Endometrial microvascular endothelial cells (primary cell): ENCODE measurements around the gene NRXN2. TPM values are rescaled to one million over a fixed set of nuclear protein-coding genes. Genes with fewer than 3 reads are reported as not detected.

Experiments used
- in situ Hi-C: cut with HindIII; loops from 2 replicates; pipeline ENCODE4 v1.10.0; 2017; ENCODE audit warnings: low sequenced_read_pairs, low pct_unique_long_range_greater_than_20kb; ENCODE audit errors: inconsistent ontology term
- total RNA-seq: library from RNA; depleted of rRNA; stranded (reverse); fragments of >200 nt; gene quantifications from one replicate; pipeline ENCODE4 v1.2.3, GENCODE V29; 2015; ENCODE audit errors: inconsistent ontology term

The NRXN2 gene
- total RNA-seq, 1 donor from 2014 or later: not detected

GRCh38 chr11:64592656-64593055, 130.3 kb downstream of the NRXN2 start:
- in situ Hi-C loops: no loop called here

DNA sequence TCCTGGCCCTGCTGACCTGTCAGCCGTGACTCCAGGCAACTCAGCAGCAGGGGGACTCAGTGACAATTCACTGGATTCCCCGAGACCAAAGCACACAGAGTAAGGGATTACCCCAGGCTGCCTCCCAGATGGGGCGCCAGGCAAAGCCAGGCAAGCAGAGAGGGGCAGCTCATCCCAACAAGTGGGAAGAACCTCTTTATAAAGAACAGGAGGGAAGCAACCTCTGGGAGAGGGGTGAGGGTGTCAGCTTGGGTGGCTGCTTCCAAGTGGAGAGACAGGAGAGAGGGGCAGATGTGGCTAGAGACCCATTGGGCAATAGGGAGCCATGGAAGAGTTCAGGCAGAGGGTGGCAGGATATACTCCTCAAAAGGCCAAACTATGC, 130.8 kb downstream of the NRXN2 start:
- in situ Hi-C loops: no loop called here

GRCh38 chr11:64591257-64592233, 131.5 kb downstream of the NRXN2 start:
- in situ Hi-C loops: no loop called here

DNA sequence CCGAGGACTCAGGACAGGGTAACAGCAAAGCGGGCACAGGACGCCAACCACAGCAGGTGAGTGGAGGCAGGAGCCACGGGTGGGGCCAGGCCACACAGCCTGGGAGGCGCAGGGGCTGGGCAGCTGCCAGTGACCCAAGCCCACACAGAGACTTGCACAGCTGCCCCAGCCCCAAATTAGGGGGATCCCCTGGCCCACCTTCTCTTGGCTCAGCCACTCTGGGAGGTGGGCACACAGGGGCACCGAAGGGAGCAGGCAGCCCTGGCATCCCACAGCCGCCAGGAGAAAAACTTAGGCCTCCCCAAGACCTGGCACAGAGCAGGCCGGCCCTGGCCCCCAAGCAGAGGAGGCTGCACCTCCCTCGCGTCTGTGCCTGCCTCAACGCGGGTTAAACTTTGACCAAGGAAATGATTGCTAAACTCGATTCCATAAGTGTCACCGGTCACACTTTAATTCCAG, 132.2 kb downstream of the NRXN2 start, which contains the start of gene SLC22A12:
TSS of gene SLC22A12 (plus strand) at position 458 of the 459 bp plus-strand sequence. CDS start 337 bp downstream, outside the sequence.
- in situ Hi-C loops: no loop called here

DNA sequence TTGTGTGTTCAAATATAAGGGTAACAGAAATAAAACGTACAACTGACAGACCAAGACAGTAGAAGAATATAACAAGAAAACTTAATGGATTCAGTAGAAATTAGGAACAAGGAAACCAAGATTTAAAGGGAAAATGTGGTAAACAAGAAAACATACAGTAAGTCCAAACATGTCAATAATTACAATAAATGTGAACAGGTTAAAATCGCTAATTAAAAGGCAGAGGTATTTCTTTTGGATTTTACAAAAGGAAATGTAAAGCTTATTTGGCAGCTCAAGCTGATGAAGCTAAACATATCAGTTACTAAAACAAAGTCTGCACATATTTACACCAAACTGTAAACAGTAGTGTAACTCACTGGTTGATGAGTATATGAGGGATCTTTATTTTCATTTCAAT, 134.3 kb downstream of the NRXN2 start:
- in situ Hi-C loops: no loop called here

- in situ Hi-C loops: no loop called here
Measured at GRCh38 chr11:64586366-64586765, 136.6 kb downstream of the NRXN2 start.

GRCh38 chr11:64585150-64585549, 137.8 kb downstream of the NRXN2 start:
- in situ Hi-C loops: no loop called here

- in situ Hi-C loops: no loop called here
Measured at GRCh38 chr11:64583296-64584262, 139.4 kb downstream of the NRXN2 start.

DNA sequence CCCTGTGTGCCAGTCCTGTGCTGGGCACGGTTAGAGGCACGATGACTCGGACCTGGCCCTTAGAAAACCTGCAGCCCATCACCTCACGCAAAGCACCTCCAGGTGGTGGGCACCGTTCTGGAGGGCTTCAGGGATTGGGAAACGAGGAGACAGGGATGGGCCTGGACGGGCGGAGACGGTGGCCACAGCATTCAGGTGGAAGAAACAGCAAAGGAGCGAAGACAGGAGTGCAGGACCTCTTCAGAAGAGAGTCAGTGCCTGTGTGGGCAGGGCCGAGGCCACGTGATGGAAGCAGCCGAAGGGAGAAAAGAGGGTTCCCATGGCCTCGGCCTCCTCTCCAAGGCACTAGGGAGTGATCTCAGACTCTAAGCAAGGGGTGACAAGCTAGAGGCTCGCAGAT, 140.1 kb downstream of the NRXN2 start:
- in situ Hi-C loops: no loop called here

- in situ Hi-C loops: no loop called here
Measured at GRCh38 chr11:64581057-64581523, 141.9 kb downstream of the NRXN2 start.

DNA sequence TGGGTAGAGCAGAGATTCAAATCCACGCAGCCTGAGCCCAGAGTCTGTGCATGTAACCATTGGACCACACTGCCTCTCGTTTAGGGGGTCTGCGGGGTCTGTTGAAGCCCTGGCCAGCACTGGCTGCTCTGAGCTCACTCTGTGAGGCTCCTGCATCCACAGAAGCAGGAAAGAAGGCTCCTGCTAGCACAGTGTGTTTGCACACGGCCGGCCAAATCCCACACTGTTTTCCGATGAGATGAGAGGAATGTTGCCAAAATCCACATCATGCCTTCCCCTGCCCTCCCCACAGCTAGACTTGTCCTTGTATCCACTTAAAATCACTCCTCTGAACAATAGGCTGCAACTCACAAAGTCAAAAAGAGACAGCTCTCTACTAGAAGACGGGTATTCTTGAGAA, 142.6 kb downstream of the NRXN2 start:
- in situ Hi-C loops: no loop called here

- in situ Hi-C loops: no loop called here
Measured at GRCh38 chr11:64577202-64577601, 145.8 kb downstream of the NRXN2 start.

DNA sequence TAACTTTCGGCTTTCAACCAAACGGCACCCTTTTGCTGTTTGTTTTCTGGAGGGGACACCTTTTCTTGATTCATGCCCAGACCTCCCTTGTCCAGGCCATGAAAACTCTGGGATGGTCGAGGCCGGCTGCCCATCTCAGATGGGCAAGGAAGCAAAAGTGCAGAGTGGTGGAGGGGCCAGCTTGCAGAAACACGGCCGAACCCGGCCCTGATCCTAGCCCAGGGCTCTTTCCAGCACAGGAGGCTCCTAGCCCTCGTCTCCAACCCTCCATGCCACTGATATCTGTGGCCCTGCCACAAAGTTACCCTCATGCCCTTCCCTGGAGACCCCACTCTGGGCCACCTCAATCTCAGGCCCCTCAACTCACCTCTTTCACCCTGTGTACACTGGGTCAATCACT, 150.9 kb downstream of the NRXN2 start:
- in situ Hi-C loops: no loop called here

GRCh38 chr11:64571410-64572091, 151.4 kb downstream of the NRXN2 start:
- in situ Hi-C loops: no loop called here

DNA sequence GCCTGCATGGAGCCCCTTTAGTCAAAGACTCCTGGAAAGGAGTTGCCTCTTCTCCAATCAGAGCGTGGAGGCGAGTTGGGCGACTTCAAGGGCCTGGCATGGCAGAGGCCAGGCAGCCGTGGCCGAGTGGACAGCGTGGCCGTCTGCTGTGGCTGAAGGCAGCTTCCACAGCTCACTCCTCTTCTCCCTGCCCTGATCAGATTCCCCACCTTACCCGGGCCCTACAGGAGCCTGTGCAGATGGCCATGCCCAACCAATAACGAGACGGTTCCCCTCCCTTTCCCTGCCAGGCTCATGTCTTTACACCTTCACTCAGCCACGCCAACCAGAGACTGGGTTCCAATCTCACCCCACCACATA, 152.0 kb downstream of the NRXN2 start:
- in situ Hi-C loops: no loop called here

- in situ Hi-C loops: no loop called here
Measured at GRCh38 chr11:64570341-64570740, 152.7 kb downstream of the NRXN2 start.

DNA sequence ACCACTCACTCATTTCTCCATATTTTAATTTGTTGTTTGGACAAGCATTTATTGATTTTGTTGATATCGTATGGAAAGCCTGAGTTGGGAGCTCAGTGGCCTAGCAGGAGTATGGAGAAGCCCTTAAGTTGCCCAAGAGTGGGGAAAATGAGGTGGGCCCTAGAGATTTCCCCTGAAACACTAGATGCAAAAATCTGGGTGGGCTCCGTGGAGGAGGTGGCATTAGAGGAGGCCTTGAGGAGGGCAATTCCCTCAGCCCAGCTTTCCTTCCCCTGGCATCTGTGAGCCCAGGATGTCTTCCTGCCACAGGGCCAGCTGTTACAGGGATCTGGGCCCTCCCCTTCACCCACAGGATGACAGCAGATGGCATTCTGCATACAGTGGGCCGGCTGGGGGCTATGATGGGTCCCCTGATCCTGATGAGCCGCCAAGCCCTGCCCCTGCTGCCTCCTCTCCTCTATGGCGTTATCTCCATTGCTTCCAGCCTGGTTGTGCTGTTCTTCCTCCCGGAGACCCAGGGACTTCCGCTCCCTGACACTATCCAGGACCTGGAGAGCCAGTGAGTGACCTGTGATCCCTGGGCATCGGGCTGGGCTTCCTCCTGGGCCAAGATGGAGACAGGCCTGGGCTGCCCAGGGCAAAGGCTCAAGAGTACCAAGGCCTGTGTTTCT, 153.6 kb downstream of the NRXN2 start:
- in situ Hi-C loops: no loop called here

DNA sequence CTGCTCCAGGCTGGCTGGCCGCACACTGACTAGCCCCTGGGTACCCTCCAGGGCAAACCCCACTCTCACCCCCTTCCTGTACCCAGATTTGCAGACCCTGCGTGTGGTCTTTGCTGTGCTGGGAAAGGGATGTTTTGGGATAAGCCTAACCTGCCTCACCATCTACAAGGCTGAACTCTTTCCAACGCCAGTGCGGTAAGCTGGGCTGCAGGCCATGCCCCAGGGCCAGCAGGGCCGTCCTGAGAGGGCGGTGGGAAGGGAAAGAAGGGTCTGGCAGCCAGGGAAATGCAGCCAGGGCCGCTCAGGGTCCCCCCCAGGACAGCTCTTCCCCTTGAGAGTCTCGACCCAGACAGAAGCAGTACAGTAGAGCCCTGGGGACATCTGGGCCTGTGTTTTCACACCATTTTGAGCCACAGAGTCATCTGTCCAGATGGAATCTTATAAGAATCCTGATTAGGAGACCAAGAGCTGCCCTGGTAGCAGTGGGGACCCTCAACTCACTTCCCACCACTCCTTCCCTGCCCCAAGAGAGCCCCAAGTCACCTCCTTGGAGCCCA, 154.3 kb downstream of the NRXN2 start:
- in situ Hi-C loops: no loop called here
